Endothelial cell of umbilical vein (primary cell): Measurements from ENCODE around the gene TAS2R38. TPM values are rescaled to one million over a fixed set of nuclear protein-coding genes. Genes with fewer than 3 reads are reported as not detected.

Source experiments
- BruUV-seq: library from RNA; stranded (reverse); fragments of 400-500 nt; replicated peaks from 2 replicates; lab custom pipeline; 2021; lab: Mats Ljungman, UMichigan
- CTCF ChIA-PET: fragments of 300-600, 350-600 bp; sonication (Branson Sonifier 250); formaldehyde crosslinking; loops from one replicate; lab custom pipeline; 2021; ENCODE audit warnings: antibody characterized with exemption, inconsistent platforms; lab: Charles Lee
- POLR2A ChIA-PET: fragments of 300-600, 350-600 bp; sonication (Branson Sonifier 250); formaldehyde crosslinking; loops from one replicate; lab custom pipeline; 2021; ENCODE audit warnings: antibody characterized with exemption, inconsistent platforms; lab: Charles Lee
- DNase-seq: peaks from one replicate; pipeline ENCODE4 v3.0.0-alpha.2; 2011; ENCODE audit warnings: low read depth, low spot score
- FAIRE-seq: peaks from 2 replicates; lab custom pipeline; 2011; peaks lifted over from hg19 to GRCh38; lab: Jason Lieb, UNC
- H2AFZ ChIP-seq: 2 replicates; pipeline ENCODE4 v1.6.0; 2012; ENCODE audit warnings: low read depth, low read length, control low read depth, inconsistent platforms
- H3K27ac ChIP-seq: 2 replicates; pipeline ENCODE4 v1.5.1; 2011; ENCODE audit warnings: low read depth, mild to moderate bottlenecking, control low read depth, low read length, moderate library complexity; ENCODE audit not compliant: insufficient read depth
- H3K27me3 ChIP-seq, 2 experiments: 2 replicates each; pipeline versions ENCODE4 v1.6.0 to v1.6.1; 2011; ENCODE audit warnings: low read length in 2 of 2, mixed read lengths in 1 of 2; ENCODE audit not compliant: control insufficient read depth in 2 of 2, insufficient read depth in 2 of 2
- H3K36me3 ChIP-seq, 2 experiments: 2 replicates in 1 of 2; 3 replicates in 1 of 2; pipeline ENCODE4 v1.5.1; 2011; ENCODE audit warnings: low read length in 2 of 2, mild to moderate bottlenecking in 1 of 2, moderate library complexity in 1 of 2; ENCODE audit not compliant: control insufficient read depth in 2 of 2, insufficient read depth in 2 of 2; ENCODE audit errors: extremely low read depth in 1 of 2
- H3K4me1 ChIP-seq: 3 replicates; pipeline ENCODE4 v1.5.1; 2011; ENCODE audit warnings: mild to moderate bottlenecking, low read length; ENCODE audit not compliant: control insufficient read depth, insufficient read depth; ENCODE audit errors: extremely low read depth
- H3K4me2 ChIP-seq: 2 replicates; pipeline ENCODE4 v1.6.1; 2011; ENCODE audit warnings: low read length, control low read depth, mixed read lengths; ENCODE audit not compliant: insufficient read depth
- H3K4me3 ChIP-seq, 3 experiments: fragments of 200-600 bp in 1 of 3; sonication (generic), shearing (Covaris generic) in 1 of 3; replicated peaks in 1 of 3; 2 replicates each; pipeline ENCODE4 v1.5.1; 2011 to 2016; ENCODE audit warnings: control low read depth in 3 of 3, low read length in 3 of 3, mild to moderate bottlenecking in 2 of 3, inconsistent platforms in 1 of 3, low read depth in 1 of 3, moderate library complexity in 1 of 3; ENCODE audit not compliant: insufficient read depth in 1 of 3
- H3K79me2 ChIP-seq: 2 replicates; pipeline ENCODE4 v1.6.0; 2012; ENCODE audit warnings: low read length, inconsistent platforms; ENCODE audit not compliant: control insufficient read depth, insufficient read depth
- H3K9ac ChIP-seq: replicated peaks from 2 replicates; pipeline ENCODE3; 2011; ENCODE audit warnings: low read length, control low read depth; ENCODE audit not compliant: insufficient read depth; ENCODE audit errors: extremely low read depth
- H3K9me1 ChIP-seq: replicated peaks from 3 replicates; pipeline ENCODE4 v1.6.0; 2011; ENCODE audit warnings: mild to moderate bottlenecking, low read length; ENCODE audit not compliant: control insufficient read depth, insufficient read depth; ENCODE audit errors: extremely low read depth
- H3K9me3 ChIP-seq: replicated peaks from 2 replicates; pipeline ENCODE4 v1.5.1; 2012; ENCODE audit warnings: low read length, inconsistent platforms; ENCODE audit not compliant: control insufficient read depth, insufficient read depth
- H4K20me1 ChIP-seq: replicated peaks from 2 replicates; pipeline ENCODE3; 2011; ENCODE audit warnings: mild to moderate bottlenecking, low read length; ENCODE audit not compliant: control insufficient read depth, insufficient read depth; ENCODE audit errors: extremely low read depth
- CTCF ChIP-seq, 2 donors: IDR thresholded peaks; 1 replicate in 1 of 2; 2 replicates in 1 of 2; pipeline ENCODE4 v1.5.1; 2011; ENCODE audit warnings: low read length in 2 of 2, mild to moderate bottlenecking in 2 of 2, moderate library complexity in 2 of 2, control low read depth in 1 of 2, inconsistent platforms in 1 of 2, low read depth in 1 of 2; ENCODE audit not compliant: insufficient read depth in 1 of 2; ENCODE audit errors: extremely low read depth in 1 of 2
- EZH2 ChIP-seq: IDR thresholded peaks from 2 replicates; pipeline ENCODE4 v1.6.1; 2012; ENCODE audit warnings: borderline replicate concordance, low read depth, mild to moderate bottlenecking, moderate library complexity, low read length, inconsistent platforms; ENCODE audit not compliant: severe bottlenecking
- GATA2 ChIP-seq: IDR thresholded peaks from 2 replicates; pipeline ENCODE4 v1.7.0; 2011; ENCODE audit warnings: low read depth, mild to moderate bottlenecking, moderate library complexity, mixed read lengths, low read length; ENCODE audit not compliant: insufficient read length, insufficient read depth
- JUN ChIP-seq: IDR thresholded peaks from 2 replicates; pipeline ENCODE4 v1.6.1; 2011; ENCODE audit warnings: borderline replicate concordance, low read depth; ENCODE audit not compliant: insufficient read length, insufficient read depth
- MAX ChIP-seq: IDR thresholded peaks from 2 replicates; pipeline ENCODE4 v1.6.1; 2011; ENCODE audit not compliant: insufficient read depth, insufficient read length
- MYC ChIP-seq: IDR thresholded peaks from one replicate; pipeline ENCODE4 v1.6.1; 2011; ENCODE audit warnings: mild to moderate bottlenecking, low read depth, low read length
- POLR2A ChIP-seq: IDR thresholded peaks from 2 replicates; pipeline ENCODE4 v1.6.1; 2012; ENCODE audit warnings: low read depth, mild to moderate bottlenecking, control low read depth, low read length
- POLR2AphosphoS5 ChIP-seq: IDR thresholded peaks from 2 replicates; pipeline ENCODE4 v1.6.1; 2012; ENCODE audit warnings: low read depth, mild to moderate bottlenecking, control low read depth, low read length, moderate library complexity; ENCODE audit not compliant: insufficient read depth
- dilution Hi-C: fragments of 300-500 bp; cut with MboI; formaldehyde crosslinking; loops from one replicate; pipeline ENCODE4 v1.15.0; 2019; ENCODE audit warnings: low sequenced_read_pairs; ENCODE audit not compliant: extremely low pct_ligation_motif_present
- intact Hi-C: fragments of 100-400 bp; cut with micrococcal nuclease; formaldehyde crosslinking; loops from one replicate; pipeline ENCODE4 v1.10.0; 2022
- polyA plus RNA-seq, 4 experiments: library from polyadenylated mRNA; depleted of rRNA in 3 of 4; stranded (reverse) in 3 of 4; unstranded in 1 of 4; fragments of >200 nt; gene quantifications; 2 replicates each; pipeline versions ENCODE4 v1.2.1 to v1.2.3, GENCODE V29; 2011 to 2012; ENCODE audit warnings: missing spikeins in 1 of 4
- total RNA-seq: library from RNA; stranded (reverse); gene quantifications from 2 replicates; pipeline ENCODE4 v1.2.3, GENCODE V29; 2021

TAS2R38 gene
- total and polyA plus RNA-seq, 2 donors (not counting 3 experiments of a cell fraction or from before 2014, with no cell fraction given): not detected

GRCh38 chr7:142000244-142000643, 26.7 kb upstream of the TAS2R38 start:
- FAIRE-seq: no peak
- no peaks in the 10 kb centered on the region for H4K20me1 ChIP-seq
- dilution Hi-C loops (no loop called here), intact Hi-C loops (no loop called here)
- BruUV-seq: no TSS peak
- no peak for DNase-seq
- H3K9me3 ChIP-seq: no peaks in the 10 kb centered on the region
- no peak for TF ChIP-seq MAX
- no peak for TF ChIP-seq POLR2AphosphoS5
- no peak for TF ChIP-seq POLR2A
- TF ChIP-seq JUN: no peak
- TF ChIP-seq EZH2: no peak
- TF ChIP-seq GATA2: no peak
- no peak overlapping the region for H3K27ac ChIP-seq
- no peaks in the 10 kb centered on the region for H3K27me3 ChIP-seq
- no peak overlapping the region for H3K4me2 ChIP-seq
- H3K36me3 ChIP-seq: no peaks in the 10 kb centered on the region
- no peaks in the 10 kb centered on the region for H3K79me2 ChIP-seq
- H2AFZ ChIP-seq: no peak overlapping the region
- no peak overlapping the region for H3K9ac ChIP-seq
- CTCF ChIA-PET: no interaction called here
- H3K4me1 ChIP-seq: no peaks in the 10 kb centered on the region
- H3K4me3 ChIP-seq: no peak overlapping the region
- no peaks in the 10 kb centered on the region for H3K9me1 ChIP-seq
- POLR2A ChIA-PET: no interaction called here

GRCh38 chr7:141999058-141999623, 25.6 kb upstream of the TAS2R38 start:
- DNase-seq (no peak), FAIRE-seq (no peak)
- H3K9me3 ChIP-seq: no peaks in the 10 kb centered on the region
- H2AFZ ChIP-seq: no peak overlapping the region
- TF ChIP-seq MAX (no peak), CTCF (IDR thresholded peaks at IDR 0.05; ENCODE audit: extremely low read depth in 1 of 2, insufficient read depth in 1 of 2, low read depth in 1 of 2, low read length in 2 of 2) (no peak), GATA2 (no peak), MYC (no peak), POLR2AphosphoS5 (no peak)
- H3K9me1 ChIP-seq: no peaks in the 10 kb centered on the region
- H3K27me3 ChIP-seq: no peaks in the 10 kb centered on the region
- intact Hi-C loops (no loop called here), dilution Hi-C loops (no loop called here)
- H3K4me1 ChIP-seq: no peaks in the 10 kb centered on the region
- CTCF ChIA-PET: no interaction called here
- no peak overlapping the region for H3K27ac ChIP-seq
- no TSS peak for BruUV-seq
- no peak overlapping the region for H3K4me2 ChIP-seq
- H3K79me2 ChIP-seq: no peaks in the 10 kb centered on the region
- no peak overlapping the region for H3K4me3 ChIP-seq
- POLR2A ChIA-PET: no interaction called here
- no peaks in the 10 kb centered on the region for H3K36me3 ChIP-seq
- H4K20me1 ChIP-seq: no peaks in the 10 kb centered on the region
- H3K9ac ChIP-seq: no peak overlapping the region
